Smooth muscle cell of the pulmonary artery (primary cell): ENCODE measurements around the gene TTC7B. TPM values are rescaled to one million over a fixed set of nuclear protein-coding genes. Genes with fewer than 3 reads are reported as not detected.

Experiments used
- total RNA-seq: library from RNA; depleted of rRNA; stranded (reverse); fragments of >200 nt; gene quantifications from 2 replicates; pipeline ENCODE4 v1.2.3, GENCODE V29; 2014

TTC7B gene
- total RNA-seq, result 33.4 and 54.6 TPM in 2 replicates

GRCh38 chr14:90815822-90816662 is at the start of gene TTC7B:
Gene TTC7B (minus strand): TSS chr14:90816430. CDS start chr14:90816295, 135 bp downstream.

Other genes starting within 250 kb of the TTC7B start
- gene RPS6KA5, start 244.2 kb upstream of the TTC7B start, total RNA-seq, result 1.4 and 1.6 TPM in 2 replicates